CD4-positive, alpha-beta T cell treated with Interferon gamma for 1 hour (primary cell): Measurements from ENCODE around the gene MSI2.

Experiments used
- DNase-seq: peaks from one replicate; pipeline ENCODE4 v3.0.0-alpha.2; 2020

MSI2 gene

DNA sequence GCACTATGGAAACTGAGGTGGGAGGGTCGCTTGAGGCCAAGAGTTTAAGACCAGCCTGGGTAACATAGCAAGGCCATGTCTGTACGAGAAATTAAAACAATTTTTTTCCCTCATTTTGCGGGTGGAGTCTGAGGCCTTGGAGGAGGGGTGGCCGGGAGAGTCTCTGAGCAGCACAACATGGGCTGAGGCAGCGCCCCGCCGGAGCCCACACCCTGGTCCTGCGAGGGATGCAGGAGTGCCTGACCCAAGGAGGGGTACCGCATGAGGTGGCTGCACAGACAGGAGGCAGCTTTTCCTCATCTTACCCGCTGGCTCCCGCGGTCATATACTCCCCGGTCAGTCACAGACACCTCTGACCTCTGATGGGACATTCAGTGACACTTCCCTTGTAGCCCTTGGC, 67.7 kb downstream of the MSI2 start:
- DNase-seq, result no peak

DNA sequence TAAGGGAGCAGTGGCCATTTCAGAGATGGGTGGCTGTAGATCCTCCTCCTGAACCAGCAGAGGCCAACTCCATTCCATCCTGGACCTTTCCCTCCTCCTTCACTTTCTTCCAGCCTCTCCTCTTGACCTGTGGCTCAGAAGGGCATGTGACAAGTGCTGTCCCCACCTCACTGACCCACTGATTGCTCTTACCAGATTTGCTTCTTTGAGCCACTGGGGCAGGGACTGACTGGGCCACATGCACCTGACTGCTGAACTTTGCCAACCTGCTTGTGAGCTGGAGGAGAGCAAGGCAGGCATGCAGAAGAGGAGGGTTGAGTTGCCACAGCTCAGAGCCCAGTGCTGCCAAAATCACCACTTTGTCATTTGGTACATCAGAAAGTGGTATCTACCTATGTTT, 68.3 kb downstream of the MSI2 start:
- DNase-seq, result no peak

DNA sequence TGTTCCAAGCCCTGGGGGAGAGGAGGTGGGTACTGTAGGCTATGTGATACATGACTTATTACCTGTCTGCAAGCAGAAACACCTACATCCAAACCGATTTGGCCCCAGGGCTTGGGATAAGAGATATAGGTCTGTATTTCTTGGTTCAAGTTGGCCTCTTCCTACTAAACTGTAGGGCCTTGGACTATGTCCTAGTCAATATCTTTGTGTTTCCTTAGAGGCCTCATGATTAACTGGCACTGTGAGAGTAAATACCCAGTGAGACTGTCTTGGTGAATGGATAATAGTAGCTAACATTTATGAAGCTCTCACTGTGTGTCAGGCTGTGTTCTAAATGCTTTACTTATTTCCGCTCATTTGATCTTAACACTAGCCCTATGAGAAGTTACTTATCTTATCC, 70.0 kb downstream of the MSI2 start:
- DNase-seq, result no peak

DNA sequence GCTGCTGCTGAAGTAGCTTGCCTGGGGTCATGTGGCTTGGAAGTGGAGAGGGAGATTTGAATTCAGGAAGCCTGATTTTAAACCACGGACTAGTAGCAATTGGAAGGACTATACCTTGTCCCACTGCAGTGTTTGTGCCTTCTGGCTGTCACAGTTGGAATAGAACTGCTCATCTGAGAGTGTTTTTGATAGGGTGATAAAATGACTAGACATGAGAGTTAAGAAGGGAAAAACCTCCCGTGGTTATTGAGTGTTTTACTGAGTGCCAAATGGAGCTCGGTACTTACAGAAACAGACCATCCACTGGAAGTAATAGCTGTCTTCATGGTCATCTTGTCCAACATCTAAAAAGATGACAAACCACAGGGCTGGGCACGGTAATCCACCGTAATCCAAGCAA, 70.4 kb downstream of the MSI2 start:
- DNase-seq, result no peak

DNA sequence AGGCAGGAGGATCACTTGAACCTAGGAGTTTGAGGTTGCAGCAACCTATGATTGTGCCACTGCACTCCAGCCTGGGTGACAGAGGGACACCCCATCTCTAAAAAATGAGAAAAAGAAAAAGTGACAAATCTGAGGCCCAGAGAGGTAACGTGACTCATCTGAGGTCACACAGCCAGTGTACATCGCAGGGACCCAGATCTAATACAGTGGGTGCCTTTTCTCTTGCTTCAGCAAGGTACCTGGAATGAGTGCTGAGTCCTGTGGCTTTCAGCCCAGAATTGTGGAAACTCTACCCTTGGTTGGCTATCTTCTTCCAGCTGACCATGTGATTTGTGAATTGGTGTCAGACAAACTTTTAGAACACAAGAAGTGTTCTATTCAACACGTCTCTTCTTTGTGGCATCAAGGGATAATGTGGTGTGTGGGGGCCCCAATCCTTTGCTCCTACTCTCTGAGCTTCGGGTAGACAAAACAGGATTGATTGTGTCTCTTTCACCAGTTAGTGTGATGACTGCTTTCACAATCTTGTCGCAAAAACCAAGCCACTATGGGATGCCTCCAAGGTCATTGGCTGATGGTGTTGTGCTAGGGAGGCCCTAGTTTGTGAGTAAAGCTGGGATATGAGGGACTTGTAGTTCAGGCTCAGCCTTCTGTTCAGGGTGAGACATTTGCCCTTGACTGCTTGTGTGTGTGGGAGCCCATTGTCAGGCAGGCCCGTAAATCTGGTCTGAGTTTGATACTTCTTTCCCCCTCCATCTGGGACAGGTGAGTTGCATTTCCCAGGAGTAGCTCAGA, 71.0 kb downstream of the MSI2 start:
- DNase-seq, result no peak

DNA sequence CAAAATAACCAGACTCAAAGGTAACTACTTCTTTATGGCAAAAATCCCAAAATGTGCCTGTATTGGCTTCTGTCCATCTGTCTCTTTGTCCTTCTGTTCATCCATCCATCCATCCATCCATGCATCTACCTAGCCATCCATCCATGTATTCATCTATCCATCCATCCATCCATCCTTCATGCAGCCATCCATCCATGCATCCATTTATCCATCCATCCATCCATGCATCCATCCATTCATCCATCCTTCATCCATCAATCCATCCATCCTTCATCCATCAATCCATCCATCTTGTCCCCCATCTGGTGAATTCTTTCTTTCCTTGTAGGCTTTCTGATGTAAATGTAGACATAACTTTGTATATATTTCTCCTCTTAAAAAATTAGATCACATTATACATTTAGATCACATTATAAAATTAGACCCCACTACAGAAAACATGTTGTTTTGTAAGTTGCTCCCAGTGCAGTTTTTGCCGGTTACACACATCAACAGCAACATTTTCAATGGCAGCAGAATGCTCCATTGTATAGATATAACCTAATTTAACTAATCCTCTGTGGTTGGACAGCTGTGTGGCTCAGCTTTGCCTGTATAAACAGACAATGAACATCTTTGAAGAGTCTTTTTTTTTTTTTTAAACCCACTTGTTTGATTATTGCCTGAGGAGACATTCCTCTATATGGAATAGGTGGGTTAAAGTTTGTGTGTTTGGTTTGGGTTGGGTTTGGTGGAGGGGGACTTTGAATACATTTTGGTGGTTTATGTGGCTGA, 72.0 kb downstream of the MSI2 start:
- DNase-seq, result no peak

DNA sequence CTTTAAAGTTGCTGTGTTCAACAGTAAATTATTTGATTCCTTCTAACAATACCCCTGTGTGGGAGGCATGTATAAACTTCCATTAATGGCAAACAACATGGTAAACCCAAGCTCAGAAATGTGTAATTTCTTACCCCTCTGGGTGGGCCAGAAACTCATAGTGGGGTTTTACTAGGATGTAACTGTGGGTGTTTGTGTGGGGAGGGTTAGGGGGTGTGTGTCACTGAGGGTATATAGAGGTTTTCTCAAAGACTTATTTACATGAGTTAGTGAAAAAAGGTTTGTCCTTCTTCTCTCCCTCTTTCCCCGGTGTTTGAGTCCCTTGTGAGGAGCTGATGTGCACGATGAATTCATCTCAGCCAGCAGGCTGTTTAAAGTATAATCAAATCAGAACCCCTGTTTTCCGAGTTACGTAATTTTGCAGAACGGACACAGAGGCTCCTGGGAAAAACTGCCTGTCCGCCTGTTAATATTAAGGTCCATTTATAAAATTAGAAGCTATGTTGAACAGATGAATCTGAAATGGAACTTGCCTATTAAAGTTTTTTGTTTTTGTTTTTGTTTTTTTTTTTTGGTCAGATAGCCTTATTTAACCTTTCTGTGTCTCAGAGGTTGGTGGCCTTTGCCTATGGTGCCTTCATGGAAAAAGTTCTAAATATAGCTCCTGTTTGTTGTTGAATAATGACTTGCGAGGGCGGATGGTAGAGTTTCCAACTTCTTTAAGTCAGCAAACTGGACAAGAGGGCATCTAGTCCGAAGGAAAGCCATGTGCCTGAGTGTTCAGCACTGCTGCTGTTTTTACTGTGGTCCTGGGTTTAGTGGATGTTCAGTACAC, 73.3 kb downstream of the MSI2 start:
- no peak for DNase-seq

DNA sequence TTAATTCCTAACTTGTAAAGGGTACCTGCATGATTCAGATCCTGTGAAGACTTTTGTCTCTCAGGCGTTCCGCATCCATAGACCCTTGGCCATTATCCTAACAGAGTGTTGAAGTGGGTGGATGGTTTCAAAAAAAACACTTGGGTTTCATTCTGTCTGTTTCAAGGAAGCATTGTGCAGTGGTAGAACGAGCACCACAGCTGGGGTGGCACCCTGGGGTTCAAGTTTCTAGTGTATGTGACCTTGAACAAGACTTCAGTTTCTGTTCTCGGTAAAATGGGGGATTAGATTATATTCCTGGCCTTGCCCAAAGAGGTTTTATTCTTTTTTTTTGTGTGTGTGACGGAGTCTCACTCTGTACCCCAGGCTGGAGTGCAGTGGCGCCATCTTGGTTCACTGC, 74.3 kb downstream of the MSI2 start:
- DNase-seq, result no peak

DNA sequence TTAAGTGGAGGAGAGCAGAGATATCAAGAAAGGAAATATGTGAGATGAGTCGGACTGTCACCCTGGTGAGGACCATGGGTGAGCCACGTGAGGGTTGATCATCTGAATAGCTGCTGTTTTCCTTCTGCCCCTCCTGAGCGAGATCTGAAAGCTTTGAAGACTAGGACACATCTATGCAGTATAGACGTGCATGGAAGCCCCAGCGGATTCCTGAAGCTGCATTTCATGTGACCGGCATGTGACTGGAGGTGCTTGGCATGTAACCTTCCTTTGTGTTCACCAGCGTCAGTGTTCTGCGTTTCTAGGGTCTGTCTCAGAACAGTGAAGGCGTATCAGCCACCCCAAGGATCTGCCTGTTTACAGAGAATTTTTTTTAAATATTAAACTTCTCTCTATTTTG, 75.1 kb downstream of the MSI2 start:
- DNase-seq, result no peak

DNA sequence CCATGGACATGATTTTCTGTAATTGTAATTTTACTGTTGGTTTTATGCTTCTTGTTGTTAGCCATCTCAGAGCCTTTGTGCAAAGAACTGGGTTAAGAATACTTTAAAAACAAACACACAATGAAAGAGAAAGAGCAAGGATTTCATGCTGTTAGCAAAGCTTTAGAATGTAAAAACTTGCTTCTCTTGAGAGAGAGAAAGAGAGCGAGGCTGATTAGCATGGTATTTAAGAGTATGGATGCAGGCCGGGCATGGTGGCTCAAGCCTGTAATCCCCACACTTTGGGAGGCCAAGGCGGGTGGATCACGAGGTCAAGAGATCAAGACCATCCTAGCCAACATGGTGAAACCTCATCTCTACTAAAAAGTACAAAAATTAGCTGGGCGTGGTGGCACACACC, 76.2 kb downstream of the MSI2 start:
- DNase-seq, result no peak

DNA sequence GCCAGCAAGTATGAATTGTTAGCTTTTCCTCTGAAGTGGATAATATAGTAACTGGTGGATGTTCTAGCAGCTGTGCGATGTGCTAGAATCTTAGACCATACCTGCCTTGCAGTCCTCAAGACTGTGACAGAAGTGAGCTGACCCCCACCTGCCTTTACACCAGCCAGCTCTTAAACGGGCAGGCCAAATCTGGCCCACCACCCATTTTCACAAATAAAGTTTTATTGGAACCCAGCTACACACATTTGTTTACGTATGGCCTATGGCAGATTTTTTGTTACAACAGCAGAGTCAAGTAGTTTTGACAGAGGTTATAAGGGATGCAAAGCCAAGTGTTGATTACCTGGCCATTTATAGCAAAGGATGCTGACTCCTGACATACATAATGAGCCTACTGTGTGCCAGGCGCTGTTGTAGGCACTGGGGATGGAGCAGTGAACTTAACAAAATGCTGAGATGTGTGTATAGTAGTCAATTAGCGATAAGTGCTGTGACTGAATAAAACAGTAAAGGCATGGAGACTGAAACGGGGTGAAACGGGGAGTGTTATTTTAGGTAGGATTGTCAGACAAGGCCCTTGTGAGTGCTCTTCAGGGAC, 79.0 kb downstream of the MSI2 start:
- no peak for DNase-seq

DNA sequence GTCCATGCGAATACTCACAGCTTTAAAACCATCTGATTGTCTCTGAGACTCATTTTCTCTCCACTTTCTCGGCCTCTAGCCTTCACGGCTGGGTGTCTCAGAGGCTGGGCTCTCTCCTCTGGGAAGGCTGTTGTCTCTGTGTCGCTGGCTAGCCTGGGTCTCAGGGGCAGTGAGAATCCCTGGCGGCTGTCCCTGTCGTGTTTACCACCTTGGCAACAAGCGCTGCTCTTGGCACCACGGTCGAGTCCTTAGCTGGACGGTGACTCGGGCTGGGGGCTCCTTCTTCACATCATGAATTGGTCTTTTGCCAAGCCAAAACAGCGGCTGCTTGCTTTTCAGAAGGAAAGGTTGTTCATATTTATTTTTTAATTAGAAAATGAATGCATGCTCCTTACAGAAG, 81.1 kb downstream of the MSI2 start:
- no peak for DNase-seq

DNA sequence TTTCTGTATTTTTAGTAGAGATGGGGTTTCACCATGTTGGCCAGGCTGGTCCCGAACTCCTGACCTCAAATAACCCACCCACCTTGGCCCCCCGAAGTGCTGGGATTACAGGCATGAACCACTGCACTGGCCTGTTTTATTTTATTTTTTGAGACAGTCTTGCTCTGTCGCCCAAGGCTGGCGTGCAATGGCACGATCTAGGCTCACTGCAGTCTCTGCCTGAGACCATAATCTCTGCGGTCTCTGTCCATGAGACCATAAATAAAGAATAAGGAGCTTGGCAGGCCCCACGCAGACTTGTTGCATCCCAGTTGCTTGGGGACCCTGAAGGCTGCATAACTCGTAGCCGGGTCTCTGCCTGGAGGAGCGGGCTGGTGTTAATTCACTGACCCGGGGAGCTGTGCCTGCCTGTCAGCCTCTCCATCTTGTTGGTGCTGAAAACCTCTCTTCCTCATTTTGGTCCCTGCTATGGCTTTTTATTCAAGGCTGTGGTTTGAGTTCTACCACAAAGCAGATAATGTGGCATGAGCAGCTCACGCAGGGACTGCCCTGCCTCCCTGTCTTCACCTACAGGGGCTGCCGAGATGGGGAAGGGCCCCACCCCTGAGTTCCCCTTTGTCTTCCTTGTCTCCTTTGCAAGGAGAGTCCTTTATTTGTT, 82.1 kb downstream of the MSI2 start:
- peak; percentile 6 for DNase-seq

DNA sequence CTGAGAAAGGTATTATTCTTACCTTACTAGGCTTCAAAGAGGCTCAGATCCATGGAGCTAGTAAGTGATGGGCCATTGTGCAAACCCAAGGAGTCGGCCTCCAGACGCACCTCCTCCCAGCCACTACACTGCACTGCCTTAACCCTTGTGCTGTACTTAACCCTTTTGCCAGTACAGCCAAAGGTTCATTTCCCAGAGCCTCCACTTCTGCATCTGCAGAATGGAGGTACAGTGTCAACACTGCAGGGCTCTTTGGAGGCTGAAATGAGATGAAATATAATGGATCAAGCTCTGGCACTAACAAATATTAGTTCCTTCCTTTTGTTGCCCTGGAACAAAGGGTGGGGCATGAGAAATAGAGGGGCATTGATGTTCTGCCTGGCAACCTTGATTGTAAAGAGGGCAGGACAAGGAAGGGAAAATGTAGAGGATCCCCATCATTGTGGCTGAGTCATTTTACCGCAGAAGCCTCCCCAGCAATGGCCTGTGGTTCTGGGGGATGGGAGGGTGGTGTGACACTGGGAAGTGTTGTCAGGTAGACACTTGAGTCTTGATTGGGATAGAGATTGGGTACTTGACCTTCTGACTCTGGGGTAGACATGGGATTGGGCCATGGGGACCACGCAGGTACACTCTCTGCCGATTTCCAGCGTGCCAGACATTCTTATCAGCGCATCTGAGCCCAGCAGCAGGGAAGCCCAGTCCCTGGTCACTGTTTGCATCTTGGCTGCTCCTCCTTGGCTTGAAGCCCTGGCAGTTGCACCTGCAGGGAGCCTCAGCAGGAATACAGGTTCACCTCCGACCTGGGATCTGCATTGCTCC, 84.0 kb downstream of the MSI2 start:
- DNase-seq, result no peak

DNA sequence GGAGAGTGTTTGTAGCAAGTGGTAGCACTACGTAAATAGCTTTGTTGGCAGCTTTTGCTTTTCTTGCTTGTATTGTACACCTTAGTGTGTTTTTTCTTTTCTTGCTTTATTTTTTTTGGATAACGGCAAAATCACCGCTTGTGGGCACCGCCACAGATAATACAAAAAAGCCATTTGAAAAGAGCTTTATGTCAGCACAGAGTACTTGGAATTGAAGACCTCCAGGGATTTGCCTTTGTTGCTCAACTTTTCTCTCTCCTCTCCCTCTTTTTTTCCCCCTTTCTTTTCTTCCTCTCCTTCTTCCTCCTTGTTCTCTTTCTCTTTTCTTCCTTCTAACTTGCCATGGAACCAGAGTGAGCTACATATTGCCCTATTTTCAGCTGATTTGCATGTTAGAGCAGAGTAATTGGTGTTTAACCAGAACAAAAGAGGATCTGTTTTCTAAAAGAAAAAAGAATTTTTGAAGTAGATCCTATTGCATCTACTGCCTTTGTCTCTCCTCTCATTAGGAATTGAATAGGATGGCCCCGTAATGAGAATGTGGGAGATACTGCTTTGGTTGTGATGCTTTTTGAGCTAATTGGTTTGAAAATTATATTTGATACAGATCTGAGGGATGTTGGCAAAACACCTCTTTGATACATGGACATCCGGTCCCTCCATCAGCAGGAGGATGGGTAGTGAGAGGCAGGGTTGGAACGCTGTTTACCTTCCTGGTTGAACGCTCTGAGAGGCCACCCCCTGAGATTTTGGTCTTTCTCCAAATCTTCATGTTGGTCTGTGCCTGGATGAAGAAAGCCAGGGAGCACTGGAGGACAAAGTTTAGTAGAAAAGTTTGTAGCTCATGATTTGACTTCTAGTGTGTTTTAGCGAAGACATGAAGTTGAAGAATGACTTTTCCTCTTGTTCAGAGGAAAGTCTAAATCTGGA, 85.6 kb downstream of the MSI2 start:
- DNase-seq, result no peak

DNA sequence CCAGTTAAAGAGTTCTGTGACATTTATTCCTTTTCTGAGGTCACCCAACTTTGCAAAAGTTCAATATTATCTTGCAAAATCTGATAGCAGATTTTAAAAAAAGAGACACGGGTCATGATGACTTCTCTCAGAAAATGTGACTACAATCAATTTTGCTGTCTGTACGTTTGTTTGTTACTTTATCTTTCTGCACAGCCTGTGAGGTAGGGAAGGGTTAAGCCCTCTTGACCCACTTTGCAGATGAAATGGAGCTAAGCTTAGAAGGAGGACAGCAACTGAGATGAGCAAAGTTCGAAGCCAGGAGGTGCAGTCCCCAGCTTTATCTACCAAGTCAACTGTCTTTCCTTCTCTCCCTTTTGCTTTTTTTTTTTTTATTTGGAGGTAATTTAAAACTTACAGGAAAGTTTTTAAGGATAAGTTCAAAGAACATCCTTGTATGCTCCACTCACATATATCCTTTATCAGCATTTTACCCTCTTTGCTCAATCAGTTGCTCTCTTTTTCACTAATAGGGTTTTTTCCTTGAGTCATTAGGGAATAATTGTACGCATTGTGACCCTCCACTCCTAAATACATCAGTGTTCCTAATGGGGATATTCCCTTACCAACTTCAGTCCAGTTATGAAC, 86.8 kb downstream of the MSI2 start:
- no peak for DNase-seq

DNA sequence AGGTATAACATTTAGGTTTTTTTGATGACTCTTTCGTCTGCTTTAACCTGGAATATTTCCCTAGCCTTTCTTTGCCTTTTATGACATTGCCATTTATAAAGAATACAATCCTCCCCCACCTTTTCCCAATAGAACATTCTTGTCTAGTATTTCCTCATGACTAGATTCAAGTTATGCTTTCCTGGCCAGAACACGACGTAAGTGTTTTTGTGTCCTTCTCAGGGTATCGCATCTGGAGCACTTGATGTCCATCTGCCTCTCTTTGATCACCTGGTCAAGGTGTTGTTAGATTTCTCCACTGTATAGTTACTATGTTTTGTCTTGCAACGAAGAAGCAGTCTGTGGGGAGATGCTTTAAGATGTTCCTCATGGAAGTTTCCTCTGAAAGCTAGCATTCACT, 87.4 kb downstream of the MSI2 start:
- no peak for DNase-seq

DNA sequence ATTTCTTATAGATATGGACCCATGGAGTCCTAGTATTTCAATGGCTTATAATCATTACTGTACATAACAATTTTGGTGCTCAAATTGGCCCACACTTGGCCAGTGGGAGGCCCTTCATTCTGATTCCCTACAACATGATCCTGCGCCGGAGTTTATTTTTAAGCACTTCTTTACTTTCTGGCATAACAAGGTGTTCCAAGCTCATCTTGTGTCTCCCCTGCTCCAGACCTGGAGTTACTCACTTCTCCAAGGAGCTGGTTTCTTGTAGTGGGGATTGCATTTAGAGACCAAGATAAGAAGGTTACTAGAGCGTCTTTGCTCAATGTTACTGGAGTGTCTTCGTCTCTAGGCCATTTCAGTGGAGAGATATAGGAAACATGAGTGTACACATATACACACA, 87.9 kb downstream of the MSI2 start:
- no peak for DNase-seq

DNA sequence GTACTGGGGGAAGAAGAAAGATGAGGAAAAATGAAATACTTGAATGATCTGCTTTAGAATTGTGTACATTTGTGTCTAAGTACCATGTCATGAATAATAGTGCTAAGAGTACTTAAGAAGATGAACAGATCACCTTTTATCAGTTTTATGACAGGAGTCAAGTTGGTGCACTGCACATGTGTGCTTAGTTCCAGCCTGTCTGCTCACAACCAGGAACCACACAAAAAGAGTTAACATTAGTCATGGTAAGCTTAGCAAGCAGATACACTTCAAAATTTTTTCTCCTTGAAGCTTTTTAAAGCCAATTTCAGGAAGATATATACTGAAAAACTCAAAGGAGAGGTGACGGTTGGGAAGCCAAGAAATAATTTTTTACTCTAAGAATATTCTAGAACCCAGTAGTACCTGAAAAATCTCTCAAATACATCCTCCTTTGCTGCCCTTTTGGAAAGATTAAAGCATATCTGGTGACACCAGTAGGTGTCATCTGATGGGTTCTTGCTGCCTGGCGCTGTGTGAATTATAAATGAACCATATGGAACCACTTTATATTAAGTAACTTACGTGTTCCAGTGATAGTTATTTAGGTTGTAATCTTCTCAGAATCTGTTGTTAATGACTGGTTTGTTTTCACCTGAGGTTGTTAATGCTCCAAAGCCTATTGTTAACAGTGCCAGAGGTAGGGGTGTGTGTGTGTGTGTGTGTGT, 93.4 kb downstream of the MSI2 start:
- no peak for DNase-seq
